Measurements from ENCODE around the gene CABP1. TPM values are rescaled to one million over a fixed set of nuclear protein-coding genes. Genes with fewer than 3 reads are reported as not detected.

CABP1 gene
- total and polyA plus RNA-seq, 2 of the 13 experiments (the other 11 are each of a cell fraction or from before 2014, with no cell fraction given): not detected

DNA sequence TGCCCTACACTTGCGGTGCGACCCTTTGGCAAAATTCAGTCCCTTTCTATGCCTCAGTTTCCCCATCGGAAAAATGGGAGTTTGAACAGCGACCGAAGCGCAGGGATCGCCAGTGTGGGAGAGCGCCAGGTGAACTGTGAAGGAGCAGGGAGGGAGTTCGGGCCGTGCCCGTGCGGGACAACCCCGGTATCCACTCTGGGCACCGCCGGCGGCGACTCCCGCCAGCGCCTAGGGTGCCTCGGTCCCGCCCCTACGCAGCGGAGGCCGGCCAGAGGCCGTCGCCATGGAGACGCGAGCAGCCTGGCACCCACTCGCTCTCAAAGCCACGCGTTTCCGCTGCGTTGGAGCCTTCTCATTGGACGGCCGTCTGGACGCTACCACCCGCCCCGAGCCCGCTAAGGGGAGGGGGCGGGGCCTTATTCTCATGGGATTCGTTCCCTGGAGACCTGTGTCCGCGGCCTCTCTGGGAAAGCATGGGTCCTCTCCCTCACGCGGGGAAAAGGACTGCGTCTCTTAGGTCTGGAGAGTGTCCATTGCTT, 45.8 kb downstream of the CABP1 start:
- ChIA-PET CTCF (ENCODE audit: low intra/inter-chr PET ratio, low total read pairs) (no interaction called here), POLR2A (interaction anchor here (0.6 to 1.4 kb wide), 6 partner anchors 23 to 294 kb away, joined by 3 to 4 read pairs (median 3); partner anchors contain the start of genes HNF1A and UNC119B)
- no peaks in the 10 kb centered on the region for H3K27me3 ChIP-seq (ENCODE audit: control insufficient read depth in 1 of 2, insufficient read depth in 2 of 2, low read length in 2 of 2)
- peak overlapping the region; percentile 94 for H3K27ac ChIP-seq (ENCODE audit: extremely low read length, insufficient read depth, low read length)
- H2AFZ ChIP-seq (ENCODE audit: low read length): peak overlapping the region; percentile 71
- intact Hi-C loops (cut with micrococcal nuclease; ENCODE audit: unreplicated experiment): loop anchor here (5.0 kb wide), 2 partner anchors 39 to 1391 kb away; partner anchors contain the start of gene MLXIP
- peak overlapping the region; percentile 98 for H3K4me2 ChIP-seq (ENCODE audit: low read depth, low read length)
- DNase-seq (ENCODE audit: low spot score) (peak; percentile 97), ATAC-seq (peak; percentile 90), FAIRE-seq (peak; percentile 79)
- peak overlapping the region; percentile 85 for H3K9ac ChIP-seq (ENCODE audit: insufficient read depth, low read depth, low read length)
- BruUV-seq (replicated peaks): TSS peak; percentile 61
- 3% methylated on average over 13 of the region's 46 CpGs for WGBS (ENCODE audit: low lambda C conversion rate)
- peaks cover 42% of the 10 kb centered on the region for H3K79me2 ChIP-seq (ENCODE audit: insufficient read depth, low read length)
- no peaks in the 10 kb centered on the region for H3K9me3 ChIP-seq (ENCODE audit: low read length)
- peaks cover 44% of the 10 kb centered on the region for H3K4me1 ChIP-seq (ENCODE audit: insufficient read depth, low read length)
- in situ Hi-C loops (cut with HindIII; ENCODE audit: extremely low pct_ligation_motif_present, low pct_unique_long_range_greater_than_20kb): no loop called here
- H3K4me3 ChIP-seq (replicated peaks in 1 of 3; ENCODE audit: insufficient read depth in 1 of 3, low read depth in 2 of 3, low read length in 3 of 3): peak overlapping the region; percentile 77 to 91 (median 83)
- no peaks in the 10 kb centered on the region for H3K36me3 ChIP-seq (replicated peaks in 1 of 2; ENCODE audit: control insufficient read depth in 1 of 2, insufficient read depth in 2 of 2, low read length in 2 of 2)
- peaks cover 22% of the 10 kb centered on the region for H4K20me1 ChIP-seq (ENCODE audit: insufficient read depth, low read length)
- TF ChIP-seq, protein P1, sequence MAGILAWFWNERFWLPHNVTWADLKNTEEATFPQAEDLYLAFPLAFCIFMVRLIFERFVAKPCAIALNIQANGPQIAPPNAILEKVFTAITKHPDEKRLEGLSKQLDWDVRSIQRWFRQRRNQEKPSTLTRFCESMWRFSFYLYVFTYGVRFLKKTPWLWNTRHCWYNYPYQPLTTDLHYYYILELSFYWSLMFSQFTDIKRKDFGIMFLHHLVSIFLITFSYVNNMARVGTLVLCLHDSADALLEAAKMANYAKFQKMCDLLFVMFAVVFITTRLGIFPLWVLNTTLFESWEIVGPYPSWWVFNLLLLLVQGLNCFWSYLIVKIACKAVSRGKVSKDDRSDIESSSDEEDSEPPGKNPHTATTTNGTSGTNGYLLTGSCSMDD (CRISPR knock-in tag; IDR thresholded peaks at IDR 0.05): no peak
- no peak for TF ChIP-seq ZSCAN22 (CRISPR knock-in tag; IDR thresholded peaks at IDR 0.05)
- peak; percentile 45; the same call in 1 of the 2 replicates for TF ChIP-seq XBP1 (CRISPR knock-in tag; IDR thresholded peaks at IDR 0.05)
- TF ChIP-seq KLF11 (CRISPR knock-in tag; IDR thresholded peaks at IDR 0.05): no peak
- no peak for TF ChIP-seq ZNF33B (CRISPR knock-in tag; IDR thresholded peaks at IDR 0.05)
- no peak for TF ChIP-seq ZNF724P (CRISPR knock-in tag; IDR thresholded peaks at IDR 0.05; ENCODE audit: borderline replicate concordance)
- TF ChIP-seq, protein P2, sequence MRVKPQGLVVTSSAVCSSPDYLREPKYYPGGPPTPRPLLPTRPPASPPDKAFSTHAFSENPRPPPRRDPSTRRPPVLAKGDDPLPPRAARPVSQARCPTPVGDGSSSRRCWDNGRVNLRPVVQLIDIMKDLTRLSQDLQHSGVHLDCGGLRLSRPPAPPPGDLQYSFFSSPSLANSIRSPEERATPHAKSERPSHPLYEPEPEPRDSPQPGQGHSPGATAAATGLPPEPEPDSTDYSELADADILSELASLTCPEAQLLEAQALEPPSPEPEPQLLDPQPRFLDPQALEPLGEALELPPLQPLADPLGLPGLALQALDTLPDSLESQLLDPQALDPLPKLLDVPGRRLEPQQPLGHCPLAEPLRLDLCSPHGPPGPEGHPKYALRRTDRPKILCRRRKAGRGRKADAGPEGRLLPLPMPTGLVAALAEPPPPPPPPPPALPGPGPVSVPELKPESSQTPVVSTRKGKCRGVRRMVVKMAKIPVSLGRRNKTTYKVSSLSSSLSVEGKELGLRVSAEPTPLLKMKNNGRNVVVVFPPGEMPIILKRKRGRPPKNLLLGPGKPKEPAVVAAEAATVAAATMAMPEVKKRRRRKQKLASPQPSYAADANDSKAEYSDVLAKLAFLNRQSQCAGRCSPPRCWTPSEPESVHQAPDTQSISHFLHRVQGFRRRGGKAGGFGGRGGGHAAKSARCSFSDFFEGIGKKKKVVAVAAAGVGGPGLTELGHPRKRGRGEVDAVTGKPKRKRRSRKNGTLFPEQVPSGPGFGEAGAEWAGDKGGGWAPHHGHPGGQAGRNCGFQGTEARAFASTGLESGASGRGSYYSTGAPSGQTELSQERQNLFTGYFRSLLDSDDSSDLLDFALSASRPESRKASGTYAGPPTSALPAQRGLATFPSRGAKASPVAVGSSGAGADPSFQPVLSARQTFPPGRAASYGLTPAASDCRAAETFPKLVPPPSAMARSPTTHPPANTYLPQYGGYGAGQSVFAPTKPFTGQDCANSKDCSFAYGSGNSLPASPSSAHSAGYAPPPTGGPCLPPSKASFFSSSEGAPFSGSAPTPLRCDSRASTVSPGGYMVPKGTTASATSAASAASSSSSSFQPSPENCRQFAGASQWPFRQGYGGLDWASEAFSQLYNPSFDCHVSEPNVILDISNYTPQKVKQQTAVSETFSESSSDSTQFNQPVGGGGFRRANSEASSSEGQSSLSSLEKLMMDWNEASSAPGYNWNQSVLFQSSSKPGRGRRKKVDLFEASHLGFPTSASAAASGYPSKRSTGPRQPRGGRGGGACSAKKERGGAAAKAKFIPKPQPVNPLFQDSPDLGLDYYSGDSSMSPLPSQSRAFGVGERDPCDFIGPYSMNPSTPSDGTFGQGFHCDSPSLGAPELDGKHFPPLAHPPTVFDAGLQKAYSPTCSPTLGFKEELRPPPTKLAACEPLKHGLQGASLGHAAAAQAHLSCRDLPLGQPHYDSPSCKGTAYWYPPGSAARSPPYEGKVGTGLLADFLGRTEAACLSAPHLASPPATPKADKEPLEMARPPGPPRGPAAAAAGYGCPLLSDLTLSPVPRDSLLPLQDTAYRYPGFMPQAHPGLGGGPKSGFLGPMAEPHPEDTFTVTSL (CRISPR knock-in tag; IDR thresholded peaks at IDR 0.05; ENCODE audit: borderline replicate concordance): no peak
- no peak for TF ChIP-seq HINFP (CRISPR knock-in tag; IDR thresholded peaks at IDR 0.05; ENCODE audit: low read depth)
- TF ChIP-seq TMF1 (CRISPR knock-in tag; IDR thresholded peaks at IDR 0.05; ENCODE audit: low read depth): no peak
- TF ChIP-seq, protein P3, sequence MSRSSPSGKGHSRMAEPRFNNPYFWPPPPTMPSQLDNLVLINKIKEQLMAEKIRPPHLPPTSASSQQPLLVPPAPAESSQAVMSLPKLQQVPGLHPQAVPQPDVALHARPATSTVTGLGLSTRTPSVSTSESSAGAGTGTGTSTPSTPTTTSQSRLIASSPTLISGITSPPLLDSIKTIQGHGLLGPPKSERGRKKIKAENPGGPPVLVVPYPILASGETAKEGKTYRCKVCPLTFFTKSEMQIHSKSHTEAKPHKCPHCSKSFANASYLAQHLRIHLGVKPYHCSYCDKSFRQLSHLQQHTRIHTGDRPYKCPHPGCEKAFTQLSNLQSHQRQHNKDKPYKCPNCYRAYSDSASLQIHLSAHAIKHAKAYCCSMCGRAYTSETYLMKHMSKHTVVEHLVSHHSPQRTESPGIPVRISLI (CRISPR knock-in tag; IDR thresholded peaks at IDR 0.05; ENCODE audit: borderline replicate concordance): no peak
- TF ChIP-seq ZNF629 (CRISPR knock-in tag; conservative IDR thresholded peaks at IDR 0.05): peak; percentile 89
- TF ChIP-seq KDM2A (CRISPR knock-in tag; IDR thresholded peaks at IDR 0.05; ENCODE audit: borderline replicate concordance, low read depth): no peak
- TF ChIP-seq, protein P4, sequence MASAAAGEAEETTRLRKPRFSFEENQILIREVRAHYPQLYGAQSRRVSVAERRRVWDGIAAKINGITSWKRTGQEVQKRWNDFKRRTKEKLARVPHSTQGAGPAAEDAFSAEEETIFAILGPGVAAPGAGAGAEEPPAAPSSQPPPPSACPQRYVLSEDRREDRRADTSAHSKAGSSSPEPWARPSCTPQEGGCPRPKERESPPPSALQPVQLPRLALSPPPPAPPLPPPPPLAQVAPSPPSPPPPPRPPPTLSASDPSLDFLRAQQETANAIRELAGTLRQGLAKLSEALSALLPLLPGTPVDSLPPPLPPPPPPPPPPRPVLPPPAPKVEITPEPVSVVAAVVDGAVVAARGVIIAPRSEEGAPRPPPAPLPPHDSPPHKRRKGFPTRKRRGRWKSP (CRISPR knock-in tag; IDR thresholded peaks at IDR 0.05): no peak; the same call in 1 of the 2 replicates
